Neural progenitor cell (in vitro differentiated cells): Measurements from ENCODE around the gene LSM3.

Experiments
- CTCF ChIP-seq: fragments of 200-600 bp; sonication (generic); IDR thresholded peaks from 2 replicates; pipeline ENCODE4 v1.5.1; 2017; ENCODE audit warnings: antibody characterized with exemption, mild to moderate bottlenecking
- EZH2 ChIP-seq: fragments of 200-600 bp; sonication (generic); IDR thresholded peaks from 2 replicates; pipeline ENCODE4 v1.6.1; 2017; ENCODE audit warnings: antibody characterized with exemption, mild to moderate bottlenecking, moderate library complexity
- EZH2phosphoT487 ChIP-seq: fragments of 200-600 bp; sonication (generic); IDR thresholded peaks from 2 replicates; pipeline ENCODE4 v1.6.1; 2017; ENCODE audit warnings: antibody characterized with exemption

- TF ChIP-seq EZH2 (no peak), EZH2phosphoT487 (no peak), CTCF (no peak)
Measured at GRCh38 chr3:14241716-14242115, 63.1 kb downstream of the LSM3 start.
